GM10266 (cell line): ENCODE results near the gene SLC2A6.

Experiments
- DNase-seq: peaks from one replicate; pipeline ENCODE4 v3.0.0; 2012; ENCODE audit errors: extremely low spot score
- CTCF ChIP-seq: IDR thresholded peaks from 2 replicates; pipeline ENCODE4 v1.5.1; 2012; ENCODE audit warnings: mild to moderate bottlenecking, low read depth; ENCODE audit not compliant: control insufficient read depth, insufficient read depth; ENCODE audit errors: missing control alignments

Gene SLC2A6

DNA sequence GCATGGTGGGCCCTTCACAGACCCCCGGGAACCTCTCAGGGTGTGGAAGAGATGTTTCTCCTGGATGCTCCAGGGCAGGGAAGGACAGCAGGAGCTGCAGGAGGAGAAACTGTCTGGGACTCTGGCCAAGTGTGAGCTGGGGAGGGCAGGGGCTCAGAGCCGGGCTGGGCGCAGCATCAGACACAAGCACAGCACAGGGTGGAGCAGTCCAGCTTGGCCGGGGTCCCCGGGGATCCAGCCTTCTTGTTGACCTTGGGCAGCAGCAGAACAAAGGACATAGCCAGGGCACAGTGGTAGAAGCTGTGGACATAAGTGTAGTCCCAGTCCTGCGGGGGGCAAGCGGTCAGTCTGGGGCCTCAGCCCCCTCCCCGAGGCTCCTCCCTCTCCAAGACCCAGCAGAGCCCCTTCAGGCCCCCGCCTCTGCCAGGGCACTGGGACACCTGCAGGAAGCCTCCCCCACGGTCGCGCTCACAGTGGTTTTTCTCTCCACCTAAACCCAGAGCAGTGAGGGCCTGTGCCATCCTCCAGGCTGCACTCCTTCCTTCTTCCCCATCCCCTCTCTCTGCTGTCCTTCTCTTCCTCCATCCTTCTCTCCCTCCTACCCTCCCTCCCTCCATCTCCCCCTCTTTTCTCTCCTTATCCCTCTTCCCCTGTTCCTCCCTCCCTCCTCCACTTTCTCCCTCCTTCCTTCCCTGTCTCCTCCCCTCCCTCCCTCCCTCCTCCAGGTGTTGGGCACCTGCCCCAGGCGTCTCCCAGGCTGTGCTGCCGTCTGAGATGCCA lies 35.8 kb upstream of the SLC2A6 start:
- no peak for TF ChIP-seq CTCF

DNA sequence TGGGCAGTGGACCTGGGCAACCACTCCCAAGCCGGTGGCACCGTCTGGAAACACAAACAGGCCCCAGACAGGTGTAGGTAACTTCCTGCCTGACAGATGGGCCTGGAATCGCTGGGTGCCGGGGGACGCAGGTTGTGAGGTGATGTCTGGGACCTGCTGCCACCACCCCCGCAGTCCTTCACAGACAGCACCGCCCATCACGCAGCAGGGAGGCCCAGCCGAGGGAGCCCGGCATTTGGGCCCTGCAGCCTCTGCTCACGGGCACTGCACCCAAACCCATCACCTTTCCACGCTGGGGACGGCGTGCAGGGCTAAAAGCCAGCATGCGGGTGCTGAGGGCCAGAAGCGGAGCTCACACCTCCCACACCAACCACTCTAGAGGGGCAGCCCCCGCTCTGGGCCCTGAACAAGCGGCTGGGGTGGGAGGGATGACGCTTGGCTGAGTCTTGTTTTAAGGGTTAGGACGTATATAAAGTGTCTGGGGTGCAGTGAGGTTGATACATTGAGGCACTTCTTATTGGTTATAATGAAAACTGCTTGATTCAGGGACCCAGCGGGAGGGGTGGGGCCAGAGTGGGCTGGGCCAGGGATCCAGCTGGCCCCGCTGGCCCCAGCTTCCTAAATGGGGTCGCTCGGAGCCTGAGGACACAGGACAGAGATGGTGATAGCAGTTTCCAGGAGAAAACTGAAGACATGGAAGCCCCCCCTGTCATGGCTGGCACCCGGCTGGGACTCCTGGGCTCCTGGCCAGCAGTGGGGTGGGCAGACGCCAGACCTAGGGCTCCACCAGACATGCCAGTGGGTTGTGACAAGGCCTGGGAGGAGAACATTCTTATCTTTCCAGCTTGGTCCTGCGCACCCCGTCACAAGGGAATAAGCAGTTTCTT lies 34.6 kb upstream of the SLC2A6 start:
- TF ChIP-seq CTCF, result no peak
- no peak for DNase-seq

More for the DNA sequence above, 35.8 kb upstream of the SLC2A6 start:
- DNase-seq, result no peak

- no peak for DNase-seq
- no peak for TF ChIP-seq CTCF
Measured at GRCh38 chr9:133512253-133513213, 33.6 kb upstream of the SLC2A6 start.

GRCh38 chr9:133511607-133512006 lies 32.7 kb upstream of the SLC2A6 start:
- no peak for TF ChIP-seq CTCF
- no peak for DNase-seq

GRCh38 chr9:133510926-133511505 lies 32.1 kb upstream of the SLC2A6 start:
- no peak for DNase-seq
- TF ChIP-seq CTCF, result no peak

GRCh38 chr9:133509179-133510083 lies 30.5 kb upstream of the SLC2A6 start:
- TF ChIP-seq CTCF, result no peak
- DNase-seq, result no peak
